HG03045 (cell line): ENCODE measurements around the gene LDLRAD4.

Experiments used
- ATAC-seq: cut with Tn5 transposase; IDR thresholded peaks from one replicate; pipeline ENCODE4 v1.9.1; 2021; ENCODE audit warnings: mild to moderate bottlenecking, moderate library complexity; ENCODE audit not compliant: unreplicated experiment

Gene LDLRAD4

DNA sequence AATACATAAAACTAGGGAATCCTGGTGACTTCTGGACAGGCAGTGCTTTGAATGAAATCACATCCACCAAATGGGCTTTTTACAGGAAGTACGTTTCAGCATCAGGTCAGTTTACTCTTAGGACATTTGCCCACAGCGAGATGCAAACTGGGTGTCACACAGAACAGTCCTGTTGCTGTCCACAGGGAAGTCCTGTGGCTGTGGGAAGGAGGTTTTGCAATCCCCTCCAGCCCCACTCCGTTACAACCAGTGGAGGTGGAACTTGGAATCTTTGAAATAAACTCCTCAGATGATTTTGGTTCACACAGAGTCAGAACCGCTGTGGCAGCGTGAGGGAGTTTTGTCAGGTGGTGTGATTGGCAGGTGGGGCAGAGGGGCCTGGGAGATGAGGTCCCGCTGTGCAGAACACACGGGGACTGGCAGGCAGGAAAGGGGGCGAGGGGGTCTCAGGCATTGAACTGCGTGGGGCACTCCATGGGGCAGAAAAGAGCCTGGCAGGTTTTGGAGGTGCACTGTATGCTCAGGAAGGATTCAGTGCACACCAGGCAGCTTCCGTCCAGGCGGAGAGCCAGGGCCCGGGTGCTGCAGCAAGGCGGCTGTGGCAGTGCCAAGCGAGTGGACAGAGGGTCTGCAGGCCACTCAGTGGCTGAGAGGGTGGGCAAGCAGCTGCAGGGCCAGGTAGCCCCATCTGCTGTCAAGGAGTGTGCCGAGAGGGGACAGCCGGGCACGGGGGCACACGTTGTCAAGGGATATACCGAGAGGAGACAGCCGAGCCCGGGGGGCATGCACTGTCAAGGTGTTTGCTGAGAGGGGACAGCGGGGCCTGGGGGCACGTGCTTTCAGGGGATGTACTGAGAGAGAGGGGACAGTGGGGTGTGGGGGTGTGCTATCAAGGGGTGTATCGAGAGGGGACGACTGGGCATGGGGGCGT, 148.7 kb downstream of the LDLRAD4 start:
- no peak for ATAC-seq

DNA sequence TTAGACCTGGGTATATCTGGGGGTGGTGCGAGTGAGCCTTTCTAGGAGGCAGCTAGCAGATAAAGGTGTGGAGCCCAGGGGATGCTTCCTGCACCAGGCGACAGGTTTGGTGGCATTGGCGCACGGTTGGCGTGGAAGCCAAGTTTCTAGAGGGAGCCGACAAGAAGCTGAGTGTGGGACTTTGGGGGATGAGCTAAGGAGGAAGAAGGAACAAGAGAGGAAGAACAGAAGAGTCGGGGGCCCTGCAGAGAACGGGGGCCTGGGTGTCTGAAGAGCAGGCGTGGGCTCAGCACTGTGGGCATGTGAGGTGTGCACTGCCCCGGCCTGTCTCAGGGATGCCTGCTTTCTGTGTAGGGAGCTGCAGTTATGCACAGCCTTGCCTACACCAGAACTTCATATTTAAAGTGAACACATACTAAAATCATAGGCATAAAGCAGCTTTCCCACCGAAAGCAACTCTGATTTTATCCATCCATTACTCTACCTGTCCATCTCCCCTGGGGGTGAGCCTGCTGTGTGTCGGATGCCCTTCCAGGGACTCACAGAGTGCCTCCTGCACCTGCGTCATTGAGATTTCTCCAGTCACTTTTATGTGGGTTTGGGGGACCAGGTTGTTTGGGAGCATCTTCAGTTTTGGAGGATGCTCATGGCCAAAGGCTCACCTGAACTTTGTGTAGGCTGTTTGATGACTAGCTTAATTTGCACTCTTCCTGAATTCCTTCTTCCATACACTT, 149.7 kb downstream of the LDLRAD4 start:
- no peak for ATAC-seq

DNA sequence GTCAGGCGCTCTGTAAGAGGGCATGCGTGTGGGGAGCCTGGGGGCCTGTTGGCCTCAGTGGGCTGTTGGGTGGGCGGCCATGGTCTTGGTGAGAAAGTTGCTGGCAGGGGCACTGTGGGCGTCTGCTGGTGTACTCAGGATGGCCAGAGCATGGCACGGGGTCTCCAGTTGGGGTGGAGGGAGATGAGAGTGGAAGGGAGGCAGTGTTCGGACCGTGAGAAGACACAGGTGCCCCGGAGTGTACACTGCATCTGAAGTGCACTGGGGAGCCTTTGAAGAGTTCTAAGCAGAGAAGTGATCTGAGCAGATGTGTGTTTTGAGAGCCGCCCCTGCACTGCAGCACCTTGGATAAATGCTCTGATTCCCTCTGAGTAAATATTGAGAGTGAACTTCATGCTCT, 150.8 kb downstream of the LDLRAD4 start:
- no peak for ATAC-seq

DNA sequence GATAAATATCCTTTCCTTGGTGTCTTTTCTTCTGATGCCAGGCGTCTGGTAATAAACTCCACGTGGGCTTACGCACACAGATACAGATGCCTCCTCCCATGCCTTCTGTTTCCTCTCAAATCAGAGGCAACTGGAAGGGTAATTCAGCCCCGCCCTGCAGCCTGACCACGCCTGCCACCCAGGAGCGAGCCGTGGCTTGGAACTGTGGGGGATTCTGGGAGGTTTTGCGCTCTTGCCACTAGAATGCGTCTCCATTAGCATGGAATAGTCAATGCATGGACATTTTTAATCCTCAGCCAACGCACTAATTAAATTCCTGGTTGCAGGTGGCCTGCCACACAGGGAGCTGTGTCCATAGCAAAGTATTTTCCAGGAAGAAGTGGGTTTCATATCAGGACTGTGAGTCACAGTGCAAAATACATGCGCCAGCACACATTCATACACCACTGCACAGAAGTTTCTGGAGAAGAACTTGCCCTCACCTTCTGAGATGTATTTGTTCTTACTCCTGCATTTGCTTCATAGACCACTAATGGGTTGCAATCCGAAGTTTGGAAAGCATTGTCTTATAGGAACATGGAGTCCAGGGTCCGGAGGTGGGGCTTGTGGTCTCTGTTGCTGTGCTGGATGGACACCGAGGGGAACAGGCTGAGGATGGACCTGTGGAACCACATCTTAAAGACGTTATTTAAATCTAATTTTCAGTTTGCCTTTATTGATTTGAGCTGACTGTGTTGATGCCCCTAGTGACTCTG, 151.4 kb downstream of the LDLRAD4 start:
- no peak for ATAC-seq

DNA sequence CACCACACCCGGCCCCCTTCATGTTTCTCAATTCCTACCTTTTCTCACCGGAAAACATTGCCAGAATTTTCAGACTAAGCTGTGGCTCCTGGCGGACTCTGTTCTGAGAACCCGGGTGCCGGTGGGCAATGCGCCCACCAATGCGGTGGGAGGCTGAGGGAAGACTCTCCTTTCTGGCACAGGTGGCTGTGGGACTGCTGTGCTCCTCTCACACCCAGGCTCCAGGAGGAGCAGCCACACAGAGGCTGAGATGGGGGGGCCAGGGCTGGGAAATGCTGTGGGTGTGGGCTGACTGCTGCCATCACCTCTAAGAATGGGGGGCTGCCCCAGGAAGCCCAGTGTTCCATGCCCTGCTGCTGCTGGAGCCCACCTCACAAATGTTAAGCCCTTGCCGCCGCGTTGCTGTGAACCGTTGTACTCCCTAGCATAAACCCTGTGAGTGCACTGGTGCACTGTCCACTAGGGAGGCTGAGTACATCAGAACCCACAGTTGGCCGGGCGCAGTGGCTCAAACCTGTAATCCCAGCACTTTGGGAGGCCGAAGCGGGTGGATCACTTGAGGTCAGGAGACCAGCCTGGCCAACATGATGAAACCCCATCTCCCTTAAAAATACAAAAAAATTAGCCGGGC, 152.6 kb downstream of the LDLRAD4 start:
- no peak for ATAC-seq

DNA sequence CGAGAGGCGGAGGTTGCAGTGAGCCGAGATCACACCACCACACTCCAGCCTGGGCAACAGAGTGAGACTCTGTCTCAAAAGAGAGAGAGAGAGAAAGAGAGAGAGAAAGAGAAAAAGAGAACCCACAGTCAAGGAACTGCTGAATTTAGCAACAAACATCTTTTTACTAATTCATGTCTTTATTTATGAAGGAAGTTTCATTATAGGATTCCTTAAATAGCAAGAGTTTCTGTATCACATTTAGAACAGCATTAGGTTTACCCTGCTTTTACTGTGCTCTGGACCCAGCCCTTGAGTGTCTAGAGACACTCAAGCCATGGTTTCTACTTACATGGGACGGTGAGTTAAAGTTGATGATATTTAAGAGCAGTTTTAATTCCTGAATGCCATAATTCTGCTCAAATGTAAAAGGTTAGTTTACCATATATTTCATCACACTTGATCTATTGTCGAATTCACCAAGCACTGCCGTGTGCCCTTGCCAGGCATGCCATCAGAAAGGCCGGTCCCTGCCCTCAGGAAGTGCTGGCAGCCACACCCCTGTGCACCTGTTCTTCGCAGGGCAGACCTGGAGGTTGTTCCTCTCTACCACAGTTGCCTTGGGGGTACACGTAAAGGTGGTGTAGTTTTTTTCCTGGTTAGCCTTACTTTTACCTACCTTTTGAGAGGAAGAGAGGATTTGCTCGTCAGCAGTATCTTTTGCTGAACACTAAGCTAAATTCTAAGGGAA, 153.3 kb downstream of the LDLRAD4 start:
- ATAC-seq = no peak

DNA sequence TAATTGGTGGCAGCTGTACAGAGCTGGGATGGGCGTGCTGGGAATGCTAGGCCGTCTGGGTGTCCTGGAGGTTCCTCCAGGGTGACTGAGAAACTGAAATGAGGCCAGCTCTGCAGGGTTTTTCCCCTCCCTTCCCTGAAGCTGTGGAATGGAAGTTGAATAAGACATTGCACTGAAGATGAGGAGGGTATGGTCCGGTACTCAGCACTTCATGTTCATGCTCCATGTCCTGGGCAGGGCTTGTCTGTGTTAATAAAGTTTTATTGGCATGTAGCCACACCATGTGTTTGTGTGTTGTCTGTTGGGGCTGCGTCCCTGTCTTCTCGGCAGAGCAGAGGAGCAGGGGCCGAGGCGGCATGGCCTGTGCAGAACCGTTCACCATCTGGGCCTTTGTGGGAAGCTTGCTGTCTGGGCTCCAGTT, 154.0 kb downstream of the LDLRAD4 start:
- ATAC-seq = no peak

DNA sequence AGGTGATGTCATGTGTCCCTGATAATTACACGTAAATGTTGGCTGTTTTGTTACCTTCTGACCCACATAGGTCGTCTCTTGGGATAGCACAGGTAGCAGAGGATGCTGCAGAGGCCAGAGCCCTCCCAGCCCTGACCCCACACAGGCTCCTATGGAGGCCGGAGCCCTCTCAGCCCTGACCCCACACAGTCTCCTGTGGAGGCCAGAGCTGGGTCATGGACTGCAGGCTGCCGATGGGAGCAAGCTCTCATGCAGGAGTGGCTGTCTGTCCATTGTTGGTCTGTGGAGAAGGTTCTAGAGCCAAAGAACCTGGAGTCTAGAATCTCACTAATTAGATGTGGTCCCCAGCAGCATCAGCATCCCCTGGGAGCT, 155.5 kb downstream of the LDLRAD4 start:
- ATAC-seq = no peak

DNA sequence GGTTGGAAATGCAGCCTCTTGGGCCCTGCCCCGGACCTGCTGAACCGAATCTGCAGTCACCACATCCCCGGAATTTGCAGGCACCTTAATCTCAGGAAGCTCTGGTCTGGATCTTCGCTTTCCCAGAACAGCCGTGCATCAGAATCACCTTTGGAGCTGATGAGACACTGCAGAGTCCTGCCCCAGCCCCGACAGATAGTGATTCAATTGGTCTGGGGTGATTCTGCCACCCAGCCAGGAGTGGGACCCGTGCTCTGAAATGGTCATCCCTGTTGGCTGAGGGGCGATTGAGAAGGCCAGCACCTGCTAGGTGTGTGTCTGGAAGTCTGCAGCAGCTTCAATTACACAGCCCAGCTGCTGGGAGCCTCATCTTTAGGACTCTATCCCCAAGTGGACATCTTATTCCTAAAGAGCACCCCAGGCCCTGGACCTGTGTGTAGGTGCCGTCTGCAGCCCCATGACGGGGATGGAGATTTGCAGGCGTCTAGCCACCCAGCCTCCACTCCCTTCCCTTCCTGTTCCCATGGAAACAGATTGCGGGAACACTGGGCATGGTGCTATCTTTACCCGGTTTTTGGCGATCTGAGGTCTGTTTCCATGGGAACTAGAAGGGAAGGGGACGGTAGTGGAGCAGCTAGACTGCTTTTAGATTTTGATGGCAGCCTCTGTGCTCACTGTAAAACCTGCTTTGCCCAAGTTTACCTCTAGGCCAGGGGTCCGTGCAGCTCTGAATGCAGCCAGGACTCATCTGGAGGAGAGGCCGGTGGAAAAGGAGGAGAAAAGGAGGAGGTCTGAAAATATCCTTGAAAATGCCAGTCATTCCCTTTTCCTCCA, 156.1 kb downstream of the LDLRAD4 start:
- ATAC-seq = no peak

DNA sequence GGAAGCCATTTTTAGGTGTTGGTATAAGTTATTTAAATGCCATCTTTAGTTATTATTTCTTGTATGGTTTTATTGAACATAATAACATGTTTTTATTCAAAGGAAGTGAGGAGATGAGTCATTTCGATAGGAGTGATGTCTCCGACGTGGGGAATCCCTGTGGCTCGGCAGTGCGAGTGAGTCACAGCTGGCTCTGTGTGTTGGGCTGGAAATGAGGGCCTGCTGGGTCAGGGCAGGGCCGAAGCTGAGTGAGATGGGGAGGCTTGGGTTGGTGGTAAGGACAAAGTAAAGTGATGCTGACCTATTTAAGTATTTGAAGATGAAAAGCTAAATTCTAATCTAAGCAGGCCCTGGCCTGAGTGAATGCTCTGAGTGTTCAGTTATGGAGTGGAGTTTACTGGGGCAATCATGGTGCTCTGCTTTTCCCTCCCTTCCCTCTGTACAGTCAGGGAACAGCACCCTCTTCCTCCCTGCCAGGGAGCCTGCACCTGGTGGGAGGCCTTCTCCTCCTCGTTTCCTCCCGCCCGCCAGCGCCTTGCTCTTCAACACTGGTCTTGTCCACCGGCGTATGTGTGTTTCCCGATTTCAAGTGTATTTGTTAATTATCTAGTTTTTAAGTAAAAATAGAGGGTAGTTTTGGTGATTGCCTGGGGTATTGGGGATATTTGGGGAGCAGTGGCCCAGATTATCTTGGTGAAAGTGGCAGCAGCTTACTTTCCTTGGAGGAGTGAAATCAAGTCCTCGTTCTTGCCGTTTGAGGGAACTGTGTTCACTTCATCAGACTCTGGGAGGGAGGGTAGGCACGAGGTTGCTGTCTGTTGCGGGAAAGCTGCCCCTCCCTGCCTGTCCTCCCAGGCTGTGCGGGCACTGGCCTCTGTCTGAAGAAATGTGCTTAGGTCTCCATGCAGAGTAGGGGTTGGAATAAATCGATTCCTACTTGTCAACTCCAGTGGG, 157.0 kb downstream of the LDLRAD4 start:
- peak; percentile 89 for ATAC-seq

DNA sequence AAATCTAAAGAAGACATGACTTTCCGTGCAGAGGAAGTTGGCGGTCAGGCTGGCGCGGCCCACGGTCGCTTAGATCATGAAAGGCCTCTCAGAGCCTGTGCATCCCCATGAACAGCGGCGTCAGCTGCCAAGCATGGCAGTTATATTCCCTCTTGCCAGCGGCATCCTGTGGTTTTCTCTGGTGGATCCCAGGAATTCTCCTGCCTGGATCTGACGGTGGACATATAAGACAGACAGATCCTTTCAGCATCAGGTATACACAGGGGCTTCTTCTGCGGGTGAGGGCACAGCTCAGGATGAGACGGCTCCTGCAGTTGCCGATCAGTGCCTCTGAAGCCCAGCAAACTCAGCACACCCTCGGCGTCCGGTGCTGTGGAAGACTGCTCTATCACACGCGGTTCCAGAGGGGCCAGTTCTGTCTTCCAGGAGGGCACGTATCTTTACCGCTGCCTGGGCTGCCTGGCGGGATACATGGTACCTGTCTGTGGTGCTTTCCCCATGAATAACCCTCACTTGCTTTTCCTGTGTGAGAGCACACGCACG, 157.8 kb downstream of the LDLRAD4 start:
- ATAC-seq = no peak

DNA sequence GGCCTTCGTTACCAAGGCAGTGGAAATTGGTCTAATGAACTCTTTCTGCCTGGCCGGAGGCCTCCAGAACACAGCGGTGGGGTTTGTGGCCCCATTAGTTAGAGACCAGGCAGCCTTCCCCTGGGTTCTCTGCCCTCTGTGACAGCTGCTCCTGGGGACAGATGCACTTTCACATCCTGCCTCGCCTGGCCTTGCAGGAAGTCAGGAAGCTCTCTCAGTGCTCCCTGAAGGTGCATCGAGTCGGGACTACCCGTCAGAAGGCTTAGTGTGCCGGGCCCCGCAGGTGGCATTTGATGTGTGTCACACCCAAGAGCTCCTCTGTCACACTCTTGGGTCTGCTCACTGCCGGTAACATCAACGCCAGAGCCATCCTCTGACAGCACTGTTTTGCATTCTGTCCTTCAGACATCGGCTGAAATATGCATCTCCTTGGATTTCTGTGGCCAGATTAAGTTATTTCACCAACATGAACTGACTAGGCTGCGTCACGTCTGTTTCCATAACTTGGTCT, 158.3 kb downstream of the LDLRAD4 start:
- ATAC-seq = no peak

DNA sequence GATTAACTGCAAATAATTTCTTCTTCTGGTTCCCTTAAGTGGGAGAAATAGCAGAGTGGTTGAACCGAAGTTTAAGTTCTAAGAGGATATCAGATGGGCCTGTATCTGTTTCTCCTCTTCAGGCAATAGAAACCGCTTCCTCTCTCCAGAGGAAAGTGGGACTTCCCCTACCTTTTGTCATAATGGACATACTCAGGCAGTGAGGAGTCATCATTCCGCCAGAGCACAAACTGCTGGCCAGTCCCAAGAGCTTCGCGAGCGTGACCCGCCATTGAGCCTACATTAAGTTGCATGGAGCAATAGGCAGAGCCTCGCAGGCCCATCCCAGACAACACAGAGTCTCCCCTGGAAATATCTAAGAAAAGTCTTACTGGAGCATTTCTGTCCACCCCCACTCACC, 158.9 kb downstream of the LDLRAD4 start:
- ATAC-seq = no peak

DNA sequence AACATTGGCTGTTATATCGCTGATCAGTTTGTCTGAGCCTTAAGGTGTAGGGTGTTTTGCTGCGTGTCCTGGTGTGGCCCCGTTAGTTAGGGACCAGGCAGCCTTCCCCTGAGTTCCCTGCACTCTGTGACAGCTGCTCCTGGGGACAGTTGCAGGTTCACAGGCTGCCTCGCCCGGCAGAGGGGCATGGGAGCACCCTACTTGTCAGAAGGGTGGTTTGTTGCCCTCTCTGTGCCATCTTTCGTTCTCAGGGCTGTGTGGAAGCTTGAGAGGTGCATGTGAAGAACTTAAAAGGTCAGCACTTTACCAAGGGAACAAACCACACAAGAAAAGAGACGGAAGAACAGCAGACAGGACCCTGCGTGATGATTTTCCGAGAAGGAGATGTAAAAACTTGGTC, 159.6 kb downstream of the LDLRAD4 start:
- no peak for ATAC-seq

DNA sequence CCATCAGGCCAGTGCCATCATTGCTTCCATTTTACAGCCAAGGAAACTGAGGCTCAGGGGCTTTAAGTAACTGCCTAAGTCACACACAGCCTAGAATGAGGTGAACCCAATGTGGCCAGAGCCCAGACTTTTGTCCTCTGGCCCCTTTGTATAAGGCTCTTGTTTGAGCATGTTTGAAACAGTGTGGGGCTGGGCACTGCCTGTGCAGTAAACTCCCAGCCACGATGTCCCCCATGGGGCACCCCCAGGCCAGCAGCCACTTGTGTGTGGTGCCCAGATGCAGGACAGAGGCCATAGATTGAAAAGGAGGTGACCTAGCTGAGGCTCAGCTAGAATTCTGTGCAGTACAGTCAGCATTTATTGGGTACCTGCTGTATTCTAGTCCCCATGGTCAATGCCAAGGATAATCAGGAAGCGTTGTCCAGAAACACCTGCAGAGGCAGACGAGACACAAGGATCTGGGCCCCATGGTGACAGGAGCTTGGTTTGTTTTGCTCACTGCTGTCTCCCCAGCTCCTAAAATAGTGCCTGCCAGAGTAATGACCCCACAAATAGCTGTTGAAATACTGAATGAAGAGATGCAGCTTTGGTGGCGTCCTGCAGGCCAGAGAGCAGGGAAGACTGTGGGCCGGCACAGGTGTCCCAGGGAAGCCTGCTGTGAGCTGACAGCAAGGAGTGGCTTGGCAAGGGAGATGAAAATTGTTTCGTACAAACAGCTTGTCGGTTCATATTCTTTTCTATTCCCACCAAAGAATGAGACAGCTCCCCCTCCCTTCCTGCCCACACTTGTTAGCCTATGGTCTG, 160.7 kb downstream of the LDLRAD4 start:
- no peak for ATAC-seq

DNA sequence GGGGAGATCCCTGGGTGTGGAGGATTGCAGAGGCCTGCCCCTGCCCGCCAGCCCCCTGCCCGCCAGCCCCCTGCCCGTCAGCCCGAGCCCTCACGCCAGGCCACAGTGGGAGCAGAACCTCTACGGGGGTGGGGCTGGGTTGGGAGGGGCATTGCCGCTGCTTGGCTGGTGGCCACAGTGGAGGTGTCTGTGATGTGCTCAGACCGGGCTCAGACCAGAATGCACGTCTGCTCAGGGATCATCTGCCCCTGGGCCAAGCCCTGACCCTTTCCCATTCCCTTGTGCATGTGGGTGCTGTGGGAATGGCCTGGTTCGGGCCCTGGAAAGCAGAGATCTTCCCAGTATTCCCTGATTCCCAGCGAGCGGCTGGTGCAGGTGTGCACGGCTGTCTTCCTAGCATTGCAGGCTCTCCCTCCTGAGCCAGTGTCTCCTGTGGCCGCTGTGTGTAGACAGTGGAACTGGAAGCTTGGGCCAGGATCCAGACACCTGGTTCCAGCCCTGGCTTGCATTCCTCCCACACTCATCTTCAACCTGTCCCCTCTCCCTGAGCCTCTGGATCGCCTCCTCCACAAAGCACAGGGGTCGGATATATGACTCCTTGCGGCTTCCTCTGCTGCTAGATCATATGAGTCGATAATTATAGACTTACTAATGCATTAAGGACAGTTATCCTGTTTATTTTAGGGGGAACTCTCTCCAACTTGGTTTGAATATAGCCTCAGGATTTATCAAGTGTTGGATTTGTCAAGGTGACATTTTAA, 161.6 kb downstream of the LDLRAD4 start:
- ATAC-seq = no peak
